T-helper 2 cell treated with Interferon-gamma antibody and Interleukin-4, amounts not matched to agents 100 ng/mL and 5 ng/mL, for 36 hours (primary cell): ENCODE measurements around the gene LZTR1. TPM values are rescaled to one million over a fixed set of nuclear protein-coding genes. Genes with fewer than 3 reads are reported as not detected.

Experiments used
- total RNA-seq: library from RNA; stranded (reverse); gene quantifications from 2 replicates; pipeline ENCODE4 v1.2.3, GENCODE V29; 2022

LZTR1 gene
- total RNA-seq, 1 donor from 2014 or later = 67.1 TPM

Other genes with a start within 250 kb of the LZTR1 start
- not detected in 2 replicates for gene SERPIND1, start 208.2 kb upstream of the LZTR1 start, total RNA-seq
- gene PI4KA, start 123.5 kb upstream of the LZTR1 start, total RNA-seq = 115 and 119 TPM in 2 replicates
- 30.4 and 37.6 TPM in 2 replicates for gene SNAP29, start 123.3 kb upstream of the LZTR1 start, total RNA-seq
- gene CRKL, start 64.9 kb upstream of the LZTR1 start, total RNA-seq = 73.7 and 74.8 TPM in 2 replicates
- 0.36 and 0.41 TPM in 2 replicates for gene AIFM3, start 15.0 kb upstream of the LZTR1 start, total RNA-seq
- 30.9 and 31.8 TPM in 2 replicates for gene THAP7, start 19.8 kb downstream of the LZTR1 start, total RNA-seq
- 0.14 and 0.57 TPM in 2 replicates for gene P2RX6, start 32.9 kb downstream of the LZTR1 start, total RNA-seq
- gene SLC7A4, start 50.3 kb downstream of the LZTR1 start, total RNA-seq = not detected in 2 replicates
- gene LRRC74B, start 63.6 kb downstream of the LZTR1 start, total RNA-seq = not detected in 2 replicates